Kidney capillary endothelial cell (primary cell): ENCODE data around the gene PEX10.

ENCODE experiments used
- DNase-seq: peaks from one replicate; pipeline ENCODE4 v3.0.0-alpha.2; 2018; ENCODE audit warnings: low spot score

Gene PEX10

GRCh38 chr1:2375246-2375922 is 37.0 kb downstream of the PEX10 start:
- no peak for DNase-seq

GRCh38 chr1:2374252-2375155 is 37.9 kb downstream of the PEX10 start:
- no peak for DNase-seq

- DNase-seq, result no peak
Measured at GRCh38 chr1:2373551-2374251, 38.7 kb downstream of the PEX10 start.

- no peak for DNase-seq
Measured at GRCh38 chr1:2372551-2373490, 39.5 kb downstream of the PEX10 start.

GRCh38 chr1:2368053-2368744 is 44.2 kb downstream of the PEX10 start:
- DNase-seq, result no peak

GRCh38 chr1:2363847-2364513 is 48.4 kb downstream of the PEX10 start:
- no peak for DNase-seq

- no peak for DNase-seq
Measured at GRCh38 chr1:2360588-2361364, 51.6 kb downstream of the PEX10 start.

- no peak for DNase-seq
Measured at GRCh38 chr1:2358651-2359640, 53.4 kb downstream of the PEX10 start.

GRCh38 chr1:2358072-2358471 is 54.3 kb downstream of the PEX10 start:
- no peak for DNase-seq

GRCh38 chr1:2356911-2357845 is 55.2 kb downstream of the PEX10 start:
- DNase-seq, result no peak

- DNase-seq, result no peak
Measured at GRCh38 chr1:2356401-2356800, 56.0 kb downstream of the PEX10 start.

GRCh38 chr1:2355373-2356261 is 56.7 kb downstream of the PEX10 start:
- no peak for DNase-seq

- DNase-seq, result no peak
Measured at GRCh38 chr1:2354511-2355372, 57.6 kb downstream of the PEX10 start.
